Astrocyte (in vitro differentiated cells and primary cell): ENCODE data around the gene CNTN5. TPM values are rescaled to one million over a fixed set of nuclear protein-coding genes. Genes with fewer than 3 reads are reported as not detected.

Source experiments
- DNase-seq: peaks from one replicate; pipeline ENCODE4 v3.0.0-alpha.2; 2010; ENCODE audit warnings: low read depth
- FAIRE-seq: peaks from 2 replicates; lab custom pipeline; 2011; peaks lifted over from hg19 to GRCh38; lab: Jason Lieb, UNC
- H2AFZ ChIP-seq: 2 replicates; pipeline ENCODE4 v1.6.0; 2012; ENCODE audit warnings: low read depth, low read length, inconsistent platforms
- H3K27ac ChIP-seq: 2 replicates; pipeline ENCODE4 v1.5.1; 2011; ENCODE audit warnings: low read depth, low read length, inconsistent platforms
- H3K27me3 ChIP-seq: 2 replicates; pipeline ENCODE4 v1.6.0; 2011; ENCODE audit warnings: low read length, inconsistent platforms; ENCODE audit not compliant: insufficient read depth
- H3K36me3 ChIP-seq: 2 replicates; pipeline ENCODE4 v1.5.1; 2011; ENCODE audit warnings: low read length, inconsistent platforms; ENCODE audit not compliant: insufficient read depth
- H3K4me1 ChIP-seq: 2 replicates; pipeline ENCODE4 v1.5.1; 2011; ENCODE audit warnings: low read length, inconsistent platforms; ENCODE audit not compliant: insufficient read depth
- H3K4me2 ChIP-seq: 2 replicates; pipeline ENCODE4 v1.6.0; 2012; ENCODE audit warnings: low read length, inconsistent platforms
- H3K4me3 ChIP-seq: 2 replicates; pipeline ENCODE4 v1.5.1; 2011; ENCODE audit warnings: low read depth, mild to moderate bottlenecking, low read length, inconsistent platforms; ENCODE audit not compliant: insufficient read depth
- H3K79me2 ChIP-seq: 2 replicates; pipeline ENCODE4 v1.6.0; 2012; ENCODE audit warnings: mild to moderate bottlenecking, low read length, inconsistent platforms; ENCODE audit not compliant: insufficient read depth
- H3K9ac ChIP-seq: 2 replicates; pipeline ENCODE4 v1.6.0; 2012; ENCODE audit warnings: mild to moderate bottlenecking, low read length, inconsistent platforms
- H3K9me3 ChIP-seq: 2 replicates; pipeline ENCODE4 v1.5.1; 2012; ENCODE audit warnings: low read depth, mild to moderate bottlenecking, low read length, inconsistent platforms; ENCODE audit not compliant: insufficient read depth
- H4K20me1 ChIP-seq: 2 replicates; pipeline ENCODE4 v1.6.0; 2012; ENCODE audit warnings: low read length, inconsistent platforms; ENCODE audit not compliant: insufficient read depth
- H3K27ac Mint-ChIP-seq: one replicate; pipeline ENCODE4 v1.8.0; 2021; ENCODE audit warnings: mild to moderate bottlenecking, mixed read lengths; ENCODE audit not compliant: unreplicated experiment
- H3K27me3 Mint-ChIP-seq: one replicate; pipeline ENCODE4 v1.8.0; 2021; ENCODE audit warnings: low read depth, mixed read lengths; ENCODE audit not compliant: unreplicated experiment
- H3K36me3 Mint-ChIP-seq: one replicate; pipeline ENCODE4 v1.8.0; 2021; ENCODE audit warnings: low read depth, mixed read lengths; ENCODE audit not compliant: unreplicated experiment
- H3K4me1 Mint-ChIP-seq: one replicate; pipeline ENCODE4 v1.8.0; 2021; ENCODE audit warnings: low read depth, mixed read lengths; ENCODE audit not compliant: unreplicated experiment
- H3K4me3 Mint-ChIP-seq: one replicate; pipeline ENCODE4 v1.8.0; 2021; ENCODE audit warnings: mild to moderate bottlenecking, moderate library complexity, mixed read lengths; ENCODE audit not compliant: unreplicated experiment
- H3K9me3 Mint-ChIP-seq: one replicate; pipeline ENCODE4 v1.8.0; 2021; ENCODE audit warnings: mild to moderate bottlenecking, mixed read lengths; ENCODE audit not compliant: unreplicated experiment
- CTCF ChIP-seq: IDR thresholded peaks from 2 replicates; pipeline ENCODE4 v1.5.1; 2011; ENCODE audit warnings: low read depth, mild to moderate bottlenecking, inconsistent platforms, low read length, moderate library complexity; ENCODE audit not compliant: insufficient read depth
- EZH2 ChIP-seq: IDR thresholded peaks from 2 replicates; pipeline ENCODE4 v1.6.1; 2012; ENCODE audit warnings: mild to moderate bottlenecking, low read length, inconsistent platforms; ENCODE audit not compliant: insufficient read depth
- total RNA-seq: library from RNA; stranded (reverse); gene quantifications from 2 replicates; pipeline ENCODE4 v1.2.1, GENCODE V29; 2021

Gene CNTN5
- total RNA-seq, 1 donor from 2014 or later, result 1.1 TPM

- H3K36me3 ChIP-seq, result no peaks in the 10 kb centered on the region
- FAIRE-seq (no peak), DNase-seq (peak; percentile 12)
- peak overlapping the region; percentile 32 for H3K27ac ChIP-seq
- Mint-ChIP-seq H3K4me1 (peaks cover 9% of the 10 kb centered on the region), H3K9me3 (no peaks in the 10 kb centered on the region), H3K36me3 (no peaks in the 10 kb centered on the region), H3K27me3 (no peaks in the 10 kb centered on the region), H3K27ac (no peak overlapping the region), H3K4me3 (no peak overlapping the region)
- no peak overlapping the region for H3K4me3 ChIP-seq
- H2AFZ ChIP-seq, result no peak overlapping the region
- H3K4me1 ChIP-seq, result peaks cover 6% of the 10 kb centered on the region
- H3K9me3 ChIP-seq, result no peaks in the 10 kb centered on the region
- H4K20me1 ChIP-seq, result no peaks in the 10 kb centered on the region
- H3K4me2 ChIP-seq, result peak overlapping the region; percentile 26
- no peaks in the 10 kb centered on the region for H3K27me3 ChIP-seq
- no peak for TF ChIP-seq EZH2
- TF ChIP-seq CTCF, result no peak
- H3K9ac ChIP-seq, result no peak overlapping the region
- H3K79me2 ChIP-seq, result no peaks in the 10 kb centered on the region
Observed at GRCh38 chr11:99522467-99523173, 501.9 kb downstream of the CNTN5 start.

- Histone ChIP-seq H3K27me3 (no peaks in the 10 kb centered on the region), H3K9me3 (no peaks in the 10 kb centered on the region), H3K4me1 (no peaks in the 10 kb centered on the region), H3K9ac (no peak overlapping the region), H3K4me2 (no peak overlapping the region), H4K20me1 (no peaks in the 10 kb centered on the region), H3K36me3 (no peaks in the 10 kb centered on the region), H3K4me3 (no peak overlapping the region), H3K27ac (no peak overlapping the region), H3K79me2 (no peaks in the 10 kb centered on the region), H2AFZ (no peak overlapping the region)
- Mint-ChIP-seq H3K27ac (no peak overlapping the region), H3K9me3 (peaks cover 2% of the 10 kb centered on the region), H3K4me3 (no peak overlapping the region), H3K36me3 (no peaks in the 10 kb centered on the region), H3K27me3 (no peaks in the 10 kb centered on the region), H3K4me1 (peaks cover 4% of the 10 kb centered on the region)
- TF ChIP-seq CTCF (no peak), EZH2 (no peak)
- no peak for DNase-seq
- FAIRE-seq, result no peak
Observed at GRCh38 chr11:99531468-99531867, 510.7 kb downstream of the CNTN5 start.

- H3K9me3 Mint-ChIP-seq, result peaks cover 2% of the 10 kb centered on the region
- no peaks in the 10 kb centered on the region for H3K27me3 Mint-ChIP-seq
- Histone ChIP-seq H3K4me1 (no peaks in the 10 kb centered on the region), H3K36me3 (no peaks in the 10 kb centered on the region), H4K20me1 (no peaks in the 10 kb centered on the region), H3K4me2 (no peak overlapping the region), H2AFZ (no peak overlapping the region), H3K27me3 (no peaks in the 10 kb centered on the region), H3K79me2 (no peaks in the 10 kb centered on the region), H3K9me3 (no peaks in the 10 kb centered on the region), H3K9ac (no peak overlapping the region), H3K27ac (no peak overlapping the region), H3K4me3 (no peak overlapping the region)
- H3K4me3 Mint-ChIP-seq, result no peak overlapping the region
- H3K27ac Mint-ChIP-seq, result no peak overlapping the region
- no peaks in the 10 kb centered on the region for H3K36me3 Mint-ChIP-seq
- no peak for FAIRE-seq
- TF ChIP-seq EZH2 (no peak), CTCF (no peak)
- H3K4me1 Mint-ChIP-seq, result peaks cover 4% of the 10 kb centered on the region
- no peak for DNase-seq
Observed at GRCh38 chr11:99534812-99535211, 514.1 kb downstream of the CNTN5 start.
